ENCODE results near the gene ERN1.

The ERN1 gene

DNA sequence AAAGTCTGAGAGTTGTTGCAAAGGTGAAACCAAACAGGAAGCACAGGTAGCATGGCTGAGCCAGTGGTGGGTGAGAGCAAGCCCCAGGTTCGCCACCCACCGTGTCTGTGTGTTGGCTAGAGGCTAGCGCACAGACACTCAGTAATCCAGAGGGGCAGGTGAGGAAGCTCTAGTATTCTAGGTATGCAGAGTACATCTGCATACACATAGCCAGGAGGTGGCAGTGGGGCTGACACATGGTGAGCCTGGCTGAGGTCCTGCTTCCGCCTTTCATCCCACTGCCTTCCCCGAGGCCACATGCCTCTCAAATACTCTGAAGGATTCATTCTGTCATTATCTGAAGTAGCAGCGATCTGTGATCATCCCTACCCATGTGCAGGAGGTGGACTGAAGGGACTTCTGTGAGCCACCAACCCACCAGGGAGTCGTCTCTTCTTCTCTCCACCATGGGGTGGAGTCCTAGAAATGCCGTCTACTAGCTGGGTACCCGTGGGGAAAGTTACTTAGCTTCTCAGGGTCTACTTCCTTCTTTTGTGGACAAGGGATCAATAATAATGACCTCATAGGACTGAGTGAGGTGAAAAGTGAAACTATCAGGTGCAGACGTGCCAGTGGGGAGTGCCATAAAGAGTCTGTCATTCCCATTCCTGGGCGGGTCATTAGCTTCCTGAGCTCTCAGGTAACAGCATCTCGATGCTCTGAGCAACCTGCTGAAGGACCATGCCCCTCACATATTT, 73.5 kb downstream of the ERN1 start:
- TF ChIP-seq POLR2A (IDR thresholded peaks at IDR 0.05; ENCODE audit: extremely low read depth, insufficient read length): no peak
- TF ChIP-seq, protein P1, sequence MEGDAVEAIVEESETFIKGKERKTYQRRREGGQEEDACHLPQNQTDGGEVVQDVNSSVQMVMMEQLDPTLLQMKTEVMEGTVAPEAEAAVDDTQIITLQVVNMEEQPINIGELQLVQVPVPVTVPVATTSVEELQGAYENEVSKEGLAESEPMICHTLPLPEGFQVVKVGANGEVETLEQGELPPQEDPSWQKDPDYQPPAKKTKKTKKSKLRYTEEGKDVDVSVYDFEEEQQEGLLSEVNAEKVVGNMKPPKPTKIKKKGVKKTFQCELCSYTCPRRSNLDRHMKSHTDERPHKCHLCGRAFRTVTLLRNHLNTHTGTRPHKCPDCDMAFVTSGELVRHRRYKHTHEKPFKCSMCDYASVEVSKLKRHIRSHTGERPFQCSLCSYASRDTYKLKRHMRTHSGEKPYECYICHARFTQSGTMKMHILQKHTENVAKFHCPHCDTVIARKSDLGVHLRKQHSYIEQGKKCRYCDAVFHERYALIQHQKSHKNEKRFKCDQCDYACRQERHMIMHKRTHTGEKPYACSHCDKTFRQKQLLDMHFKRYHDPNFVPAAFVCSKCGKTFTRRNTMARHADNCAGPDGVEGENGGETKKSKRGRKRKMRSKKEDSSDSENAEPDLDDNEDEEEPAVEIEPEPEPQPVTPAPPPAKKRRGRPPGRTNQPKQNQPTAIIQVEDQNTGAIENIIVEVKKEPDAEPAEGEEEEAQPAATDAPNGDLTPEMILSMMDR (IDR thresholded peaks at IDR 0.05; ENCODE audit: low read depth, low read length): no peak
- TF ChIP-seq, protein P2, sequence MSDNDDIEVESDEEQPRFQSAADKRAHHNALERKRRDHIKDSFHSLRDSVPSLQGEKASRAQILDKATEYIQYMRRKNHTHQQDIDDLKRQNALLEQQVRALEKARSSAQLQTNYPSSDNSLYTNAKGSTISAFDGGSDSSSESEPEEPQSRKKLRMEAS (IDR thresholded peaks at IDR 0.05; ENCODE audit: low read depth, low read length): no peak
- no peak for TF ChIP-seq MYC (IDR thresholded peaks at IDR 0.05; ENCODE audit: low read depth, low read length)
- DNase-seq (ENCODE audit: low read depth): no peak
- H3K4me3 ChIP-seq (ENCODE audit: low read depth, low read length): no peak overlapping the region

DNA sequence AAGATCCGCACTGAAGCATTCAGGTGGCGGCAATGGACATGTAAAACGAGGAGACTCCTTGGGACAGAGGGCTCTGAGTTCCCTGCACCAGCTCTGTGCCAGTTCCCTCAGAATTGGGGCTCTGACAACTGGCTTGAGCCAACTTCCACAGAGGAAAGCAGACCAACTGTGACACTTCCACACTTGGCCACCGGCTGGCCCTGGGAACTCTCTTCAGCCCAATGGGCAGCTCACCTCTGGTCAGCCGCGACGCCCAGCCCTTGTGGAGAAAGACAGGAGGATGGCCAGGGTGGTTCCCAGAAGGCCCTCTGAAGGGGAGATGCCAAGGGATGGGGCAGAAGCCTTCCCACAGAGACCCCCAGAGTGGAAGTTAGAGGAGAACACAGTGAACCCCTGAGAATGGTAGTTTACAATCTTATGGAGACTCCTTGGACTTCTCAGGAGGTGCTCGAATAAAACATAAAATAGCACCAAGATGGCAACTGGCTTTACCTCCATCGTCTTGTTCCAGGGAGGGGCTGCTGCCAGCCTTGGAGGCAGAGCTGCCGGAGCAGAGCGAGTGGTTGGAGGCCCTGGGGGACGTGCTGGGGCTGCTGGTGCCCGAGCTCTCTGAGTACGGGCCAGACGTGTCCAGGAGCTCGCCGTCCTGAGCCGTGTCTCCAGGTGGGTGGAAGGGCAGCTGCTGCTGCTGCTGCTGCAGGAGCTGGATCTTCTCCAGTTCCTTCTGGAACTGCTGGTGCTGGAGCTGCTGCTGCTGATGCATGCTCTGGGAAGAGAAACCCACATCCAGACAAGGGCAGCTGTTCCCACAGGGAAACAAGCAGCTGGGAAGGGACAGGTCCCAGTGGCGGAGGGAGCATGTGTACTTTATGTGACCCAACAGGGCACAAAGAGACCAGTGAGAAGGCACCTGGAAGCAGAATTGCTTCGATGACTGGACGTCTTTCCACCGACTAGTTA, 74.5 kb downstream of the ERN1 start:
- TF ChIP-seq, protein P1 (IDR thresholded peaks at IDR 0.05; ENCODE audit: low read depth, low read length): no peak
- no peak for TF ChIP-seq POLR2A (IDR thresholded peaks at IDR 0.05; ENCODE audit: extremely low read depth, insufficient read length)
- no peak for TF ChIP-seq MYC (IDR thresholded peaks at IDR 0.05; ENCODE audit: low read depth, low read length)
- TF ChIP-seq, protein P2 (IDR thresholded peaks at IDR 0.05; ENCODE audit: low read depth, low read length): no peak
- DNase-seq (ENCODE audit: low read depth): no peak
- H3K4me3 ChIP-seq (ENCODE audit: low read depth, low read length): no peak overlapping the region

DNA sequence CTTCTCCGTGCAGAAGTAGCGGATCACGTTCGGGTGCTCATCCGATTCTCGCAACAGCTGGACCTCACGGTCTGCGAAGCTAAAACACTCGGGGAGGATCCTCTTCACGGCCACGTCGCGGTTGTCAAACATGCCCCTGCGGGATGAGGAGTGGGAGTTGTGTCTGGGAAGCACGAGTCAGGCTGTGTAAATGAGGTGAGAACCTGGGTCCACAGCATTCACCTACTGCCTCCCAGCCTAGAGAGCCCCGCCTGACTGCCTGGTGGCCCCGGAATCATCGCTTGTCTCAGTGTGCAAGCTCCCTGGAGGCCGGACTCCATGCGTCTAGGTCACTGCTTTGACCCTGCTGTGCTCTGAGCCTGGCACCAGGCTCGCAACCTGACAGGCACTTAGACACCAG, 75.6 kb downstream of the ERN1 start:
- no peak for TF ChIP-seq MYC (IDR thresholded peaks at IDR 0.05; ENCODE audit: low read depth, low read length)
- TF ChIP-seq POLR2A (IDR thresholded peaks at IDR 0.05; ENCODE audit: extremely low read depth, insufficient read length): no peak
- TF ChIP-seq, protein P2 (IDR thresholded peaks at IDR 0.05; ENCODE audit: low read depth, low read length): no peak
- TF ChIP-seq, protein P1 (IDR thresholded peaks at IDR 0.05; ENCODE audit: low read depth, low read length): no peak
- no peak for DNase-seq (ENCODE audit: low read depth)
- no peak overlapping the region for H3K4me3 ChIP-seq (ENCODE audit: low read depth, low read length)

DNA sequence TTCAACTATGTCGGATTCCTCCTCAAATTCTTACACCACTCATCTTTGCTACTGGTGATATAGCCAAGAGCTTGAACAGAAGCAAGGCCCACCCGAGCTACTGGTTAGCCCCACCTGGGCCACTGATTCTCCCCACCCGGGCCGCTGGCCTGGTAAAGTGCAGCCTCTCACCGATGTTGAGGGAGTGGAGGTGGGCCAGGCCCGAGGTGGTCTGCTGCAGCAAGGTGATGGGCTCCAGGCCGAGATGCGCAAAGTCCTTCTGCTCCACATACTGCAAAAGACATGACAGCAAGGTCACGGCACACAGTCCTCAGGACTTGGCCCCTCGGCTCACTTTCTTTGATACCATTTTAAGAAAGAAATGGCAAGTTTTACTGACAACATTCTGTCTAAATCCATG, 76.8 kb downstream of the ERN1 start:
- TF ChIP-seq, protein P2 (IDR thresholded peaks at IDR 0.05; ENCODE audit: low read depth, low read length): no peak
- TF ChIP-seq POLR2A (IDR thresholded peaks at IDR 0.05; ENCODE audit: extremely low read depth, insufficient read length): no peak
- no peak for DNase-seq (ENCODE audit: low read depth)
- H3K4me3 ChIP-seq (ENCODE audit: low read depth, low read length): no peak overlapping the region

DNA sequence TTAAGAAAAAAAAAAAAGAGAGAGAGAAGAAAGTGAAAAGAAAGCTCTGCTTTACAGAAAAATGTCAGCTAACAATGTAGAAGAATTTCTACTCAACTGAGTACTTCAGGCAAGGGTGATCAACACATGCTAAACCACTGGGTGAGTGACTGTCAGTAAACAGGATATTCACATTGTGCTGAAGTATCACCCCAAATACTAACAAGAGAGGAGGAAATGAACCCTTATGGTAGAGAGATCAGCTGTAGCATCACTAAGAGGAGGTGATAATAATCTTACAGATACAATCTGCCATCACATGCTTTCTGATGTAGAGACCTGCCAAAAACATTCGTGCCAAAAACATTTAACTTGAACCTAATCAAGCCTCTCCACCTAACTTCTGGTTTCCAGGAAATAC, 78.8 kb downstream of the ERN1 start:
- no peak for DNase-seq (ENCODE audit: low read depth)
- H3K4me3 ChIP-seq (ENCODE audit: low read depth, low read length): no peak overlapping the region
- TF ChIP-seq POLR2A (IDR thresholded peaks at IDR 0.05; ENCODE audit: extremely low read depth, insufficient read length) (no peak), MYC (IDR thresholded peaks at IDR 0.05; ENCODE audit: low read depth, low read length) (no peak)
- TF ChIP-seq, protein P1 (IDR thresholded peaks at IDR 0.05; ENCODE audit: low read depth, low read length): no peak
- TF ChIP-seq, protein P2 (IDR thresholded peaks at IDR 0.05; ENCODE audit: low read depth, low read length): no peak

All from NB4 (cell line).